ENCODE measurements around the gene CYTH1.

CYTH1 gene

GRCh38 chr17:78661093-78661770 is 120.8 kb downstream of the CYTH1 start:
- Histone ChIP-seq H3K4me3 (ENCODE audit: low read depth in 1 of 2, low read length in 2 of 2) (no peak overlapping the region), H3K36me3 (ENCODE audit: control insufficient read depth in 1 of 2, insufficient read depth in 2 of 2, low read length in 2 of 2) (no peaks in the 10 kb centered on the region), H3K9me3 (ENCODE audit: control insufficient read depth in 1 of 2, low read length in 2 of 2) (no peaks in the 10 kb centered on the region), H3K4me1 (ENCODE audit: control insufficient read depth in 1 of 2, insufficient read depth in 2 of 2, low read length in 2 of 2) (peaks cover 0 to 10% of the 10 kb centered on the region in 2 donors), H3K27me3 (ENCODE audit: low read depth, low read length) (no peaks in the 10 kb centered on the region), H3K27ac (ENCODE audit: low read length) (no peak overlapping the region)

DNA sequence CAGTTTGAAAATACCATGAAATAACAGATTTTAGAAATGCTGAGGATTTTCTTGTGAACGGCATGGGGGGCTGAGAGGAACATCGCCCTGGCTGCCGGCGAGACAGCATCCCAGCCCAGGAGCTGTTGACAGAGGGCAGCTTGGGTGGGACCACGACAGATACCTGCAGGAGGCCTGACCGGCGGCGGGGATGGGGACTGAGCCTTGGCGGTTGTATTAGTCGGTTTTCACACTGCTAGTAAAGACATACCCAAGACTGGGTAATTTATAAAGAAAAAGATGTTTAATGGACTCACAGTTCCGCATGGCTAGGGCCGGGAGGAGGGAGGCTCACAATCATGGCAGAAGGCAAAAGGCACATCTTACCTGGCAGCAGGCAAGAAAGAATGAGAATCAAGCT is 122.5 kb downstream of the CYTH1 start:
- Histone ChIP-seq H3K4me1 (ENCODE audit: control insufficient read depth in 1 of 2, insufficient read depth in 2 of 2, low read length in 2 of 2) (no peaks in the 10 kb centered on the region), H3K27me3 (ENCODE audit: low read depth, low read length) (no peaks in the 10 kb centered on the region), H3K9me3 (ENCODE audit: control insufficient read depth in 1 of 2, low read length in 2 of 2) (no peaks in the 10 kb centered on the region), H3K27ac (ENCODE audit: low read length) (no peak overlapping the region), H3K4me3 (ENCODE audit: low read depth in 1 of 2, low read length in 2 of 2) (no peak overlapping the region), H3K36me3 (ENCODE audit: control insufficient read depth in 1 of 2, insufficient read depth in 2 of 2, low read length in 2 of 2) (no peaks in the 10 kb centered on the region)

DNA sequence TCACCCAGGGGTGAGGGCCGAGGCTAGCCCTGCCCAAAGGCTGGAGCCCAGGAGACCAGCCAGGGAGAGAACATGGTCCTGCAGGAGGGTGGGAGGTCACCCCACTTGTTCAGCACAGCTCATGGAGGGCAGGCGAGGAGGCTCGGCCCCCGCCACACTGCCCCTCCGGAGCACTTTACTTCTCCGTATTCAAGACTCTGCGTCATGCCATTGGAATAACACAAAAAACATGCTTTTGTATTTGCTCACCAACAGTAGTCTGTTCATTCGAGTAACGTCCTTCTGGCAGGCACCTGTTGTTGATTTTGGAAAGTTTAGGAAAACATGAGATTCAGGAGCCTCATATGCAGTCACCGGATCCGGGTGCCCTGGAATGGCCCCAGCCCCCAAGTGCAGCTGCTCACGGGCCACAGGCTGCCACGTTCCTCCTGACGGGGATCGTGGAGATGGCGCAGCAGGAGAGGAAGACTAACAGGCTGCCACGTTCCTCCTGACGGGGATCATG is 123.7 kb downstream of the CYTH1 start:
- H3K4me3 ChIP-seq (ENCODE audit: low read depth in 1 of 2, low read length in 2 of 2): no peak overlapping the region

DNA sequence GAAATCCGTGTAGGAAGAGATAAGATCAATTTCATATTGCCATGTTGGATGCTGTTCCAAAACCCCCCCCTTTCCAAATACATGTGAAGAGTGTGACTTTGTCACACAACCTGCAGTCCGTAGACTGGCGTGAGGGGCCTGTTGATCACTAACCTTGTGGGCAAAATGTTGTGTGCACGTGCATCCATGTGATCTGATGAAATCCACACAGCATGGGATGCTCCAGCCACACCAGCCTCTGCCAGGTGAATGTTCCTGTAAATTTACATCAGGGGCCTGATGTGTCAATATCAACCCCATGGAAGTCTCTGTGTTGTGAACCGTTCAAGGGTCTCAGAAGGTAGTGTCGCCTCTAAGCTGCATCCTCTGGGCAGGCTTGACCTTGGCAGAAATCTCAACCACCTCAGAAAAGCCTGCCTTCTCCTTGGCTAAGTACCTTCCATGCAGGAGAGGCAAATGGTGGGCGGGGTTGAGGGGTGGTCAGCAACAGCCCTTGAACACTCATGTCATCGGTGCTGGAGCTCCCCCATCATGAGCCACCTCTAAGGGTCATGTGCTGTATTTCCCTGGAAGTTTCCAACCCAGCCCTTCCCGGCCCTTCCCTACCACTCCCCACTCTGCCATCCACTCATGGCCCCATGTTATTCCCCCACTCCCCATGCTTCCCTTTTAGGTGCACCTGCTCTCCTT is 126.7 kb downstream of the CYTH1 start:
- Histone ChIP-seq H3K36me3 (ENCODE audit: control insufficient read depth in 1 of 2, insufficient read depth in 2 of 2, low read length in 2 of 2) (no peaks in the 10 kb centered on the region), H3K4me3 (ENCODE audit: low read depth in 1 of 2, low read length in 2 of 2) (no peak overlapping the region), H3K27me3 (ENCODE audit: low read depth, low read length) (no peaks in the 10 kb centered on the region), H3K4me1 (ENCODE audit: control insufficient read depth in 1 of 2, insufficient read depth in 2 of 2, low read length in 2 of 2) (no peaks in the 10 kb centered on the region), H3K9me3 (ENCODE audit: control insufficient read depth in 1 of 2, low read length in 2 of 2) (no peaks in the 10 kb centered on the region), H3K27ac (ENCODE audit: low read length) (no peak overlapping the region)

More for the DNA sequence above, 123.7 kb downstream of the CYTH1 start:
- no peaks in the 10 kb centered on the region for H3K9me3 ChIP-seq (ENCODE audit: control insufficient read depth in 1 of 2, low read length in 2 of 2)
- H3K4me1 ChIP-seq (ENCODE audit: control insufficient read depth in 1 of 2, insufficient read depth in 2 of 2, low read length in 2 of 2): no peaks in the 10 kb centered on the region
- no peak overlapping the region for H3K27ac ChIP-seq (ENCODE audit: low read length)
- H3K36me3 ChIP-seq (ENCODE audit: control insufficient read depth in 1 of 2, insufficient read depth in 2 of 2, low read length in 2 of 2): no peaks in the 10 kb centered on the region
- H3K27me3 ChIP-seq (ENCODE audit: low read depth, low read length): no peaks in the 10 kb centered on the region

GRCh38 chr17:78654325-78654724 is 127.7 kb downstream of the CYTH1 start:
- H3K4me3 ChIP-seq (ENCODE audit: low read depth in 1 of 2, low read length in 2 of 2): no peak overlapping the region
- H3K4me1 ChIP-seq (ENCODE audit: control insufficient read depth in 1 of 2, insufficient read depth in 2 of 2, low read length in 2 of 2): no peaks in the 10 kb centered on the region
- no peak overlapping the region for H3K27ac ChIP-seq (ENCODE audit: low read length)
- H3K9me3 ChIP-seq (ENCODE audit: control insufficient read depth in 1 of 2, low read length in 2 of 2): no peaks in the 10 kb centered on the region
- H3K27me3 ChIP-seq (ENCODE audit: low read depth, low read length): no peaks in the 10 kb centered on the region
- no peaks in the 10 kb centered on the region for H3K36me3 ChIP-seq (ENCODE audit: control insufficient read depth in 1 of 2, insufficient read depth in 2 of 2, low read length in 2 of 2)

DNA sequence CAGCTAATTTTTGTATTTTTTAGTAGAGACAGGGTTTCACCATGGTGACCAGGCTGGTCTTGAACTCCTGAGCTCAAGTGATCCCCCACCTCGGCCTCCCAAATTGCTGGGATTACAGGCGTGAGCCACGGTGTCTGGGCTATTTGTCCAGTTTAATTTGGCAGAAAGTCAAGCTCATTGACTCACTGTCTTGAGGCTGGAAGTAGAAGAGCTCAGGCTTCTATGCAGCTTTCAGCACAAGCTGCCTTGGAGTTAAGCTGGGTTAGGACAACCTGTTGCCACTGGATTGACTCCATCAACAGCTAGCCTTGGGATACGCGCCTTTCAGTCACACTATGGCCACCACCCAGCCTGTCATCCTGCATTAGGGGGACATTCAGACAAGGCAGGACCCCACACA is 128.7 kb downstream of the CYTH1 start:
- H3K9me3 ChIP-seq (ENCODE audit: control insufficient read depth in 1 of 2, low read length in 2 of 2): no peaks in the 10 kb centered on the region
- no peak overlapping the region for H3K27ac ChIP-seq (ENCODE audit: low read length)
- H3K4me3 ChIP-seq (ENCODE audit: low read depth in 1 of 2, low read length in 2 of 2): no peak overlapping the region
- H3K36me3 ChIP-seq (ENCODE audit: control insufficient read depth in 1 of 2, insufficient read depth in 2 of 2, low read length in 2 of 2): no peaks in the 10 kb centered on the region
- no peaks in the 10 kb centered on the region for H3K4me1 ChIP-seq (ENCODE audit: control insufficient read depth in 1 of 2, insufficient read depth in 2 of 2, low read length in 2 of 2)
- H3K27me3 ChIP-seq (ENCODE audit: low read depth, low read length): no peaks in the 10 kb centered on the region

DNA sequence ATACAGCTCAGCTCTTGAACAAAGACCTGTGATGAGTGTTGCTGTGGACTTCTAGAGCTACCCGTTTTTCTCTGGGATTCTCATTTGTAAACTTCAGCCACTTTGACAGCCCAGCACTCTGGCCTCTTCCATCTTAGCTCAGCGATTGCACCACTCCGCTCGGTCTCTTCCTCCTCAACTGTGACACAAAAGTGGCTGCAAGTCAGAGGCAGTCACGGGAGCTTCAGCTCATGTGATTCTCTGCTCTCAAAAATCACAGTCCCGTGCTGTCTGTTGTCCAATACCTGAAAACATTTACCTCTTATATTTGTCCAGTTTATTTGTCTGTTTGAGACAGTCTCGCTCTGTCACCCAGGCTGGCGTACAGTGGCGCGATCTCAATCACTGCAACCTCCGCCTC is 129.2 kb downstream of the CYTH1 start:
- no peaks in the 10 kb centered on the region for H3K27me3 ChIP-seq (ENCODE audit: low read depth, low read length)
- no peaks in the 10 kb centered on the region for H3K9me3 ChIP-seq (ENCODE audit: control insufficient read depth in 1 of 2, low read length in 2 of 2)
- H3K36me3 ChIP-seq (ENCODE audit: control insufficient read depth in 1 of 2, insufficient read depth in 2 of 2, low read length in 2 of 2): no peaks in the 10 kb centered on the region
- H3K27ac ChIP-seq (ENCODE audit: low read length): no peak overlapping the region
- H3K4me3 ChIP-seq (ENCODE audit: low read depth in 1 of 2, low read length in 2 of 2): no peak overlapping the region
- H3K4me1 ChIP-seq (ENCODE audit: control insufficient read depth in 1 of 2, insufficient read depth in 2 of 2, low read length in 2 of 2): no peaks in the 10 kb centered on the region

GRCh38 chr17:78652024-78652423 is 130.0 kb downstream of the CYTH1 start:
- H3K27me3 ChIP-seq (ENCODE audit: low read depth, low read length): no peaks in the 10 kb centered on the region
- H3K36me3 ChIP-seq (ENCODE audit: control insufficient read depth in 1 of 2, insufficient read depth in 2 of 2, low read length in 2 of 2): no peaks in the 10 kb centered on the region
- H3K27ac ChIP-seq (ENCODE audit: low read length): no peak overlapping the region
- H3K9me3 ChIP-seq (ENCODE audit: control insufficient read depth in 1 of 2, low read length in 2 of 2): no peaks in the 10 kb centered on the region
- no peak overlapping the region for H3K4me3 ChIP-seq (ENCODE audit: low read depth in 1 of 2, low read length in 2 of 2)
- no peaks in the 10 kb centered on the region for H3K4me1 ChIP-seq (ENCODE audit: control insufficient read depth in 1 of 2, insufficient read depth in 2 of 2, low read length in 2 of 2)

DNA sequence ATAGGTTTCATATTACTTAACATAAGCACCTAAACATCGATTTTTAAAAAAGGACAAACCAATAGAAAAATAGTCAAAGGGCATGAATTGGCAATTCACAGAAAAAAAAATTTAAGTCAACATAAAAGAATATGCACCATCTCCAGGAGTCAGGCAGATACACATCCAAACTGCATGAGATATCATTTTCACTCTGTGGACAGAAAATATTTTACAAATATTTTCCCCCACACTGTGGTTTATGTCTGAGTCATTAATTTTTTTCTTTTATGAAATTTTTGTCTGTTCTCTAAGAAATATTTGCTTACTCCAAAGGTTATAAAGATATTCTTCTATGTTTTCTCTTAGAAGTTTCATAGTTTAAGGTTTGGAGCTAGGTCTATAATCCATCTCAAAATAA is 130.5 kb downstream of the CYTH1 start:
- Histone ChIP-seq H3K4me3 (ENCODE audit: low read depth in 1 of 2, low read length in 2 of 2) (no peak overlapping the region), H3K27ac (ENCODE audit: low read length) (no peak overlapping the region), H3K36me3 (ENCODE audit: control insufficient read depth in 1 of 2, insufficient read depth in 2 of 2, low read length in 2 of 2) (no peaks in the 10 kb centered on the region), H3K9me3 (ENCODE audit: control insufficient read depth in 1 of 2, low read length in 2 of 2) (no peaks in the 10 kb centered on the region), H3K4me1 (ENCODE audit: control insufficient read depth in 1 of 2, insufficient read depth in 2 of 2, low read length in 2 of 2) (no peaks in the 10 kb centered on the region), H3K27me3 (ENCODE audit: low read depth, low read length) (no peaks in the 10 kb centered on the region)

DNA sequence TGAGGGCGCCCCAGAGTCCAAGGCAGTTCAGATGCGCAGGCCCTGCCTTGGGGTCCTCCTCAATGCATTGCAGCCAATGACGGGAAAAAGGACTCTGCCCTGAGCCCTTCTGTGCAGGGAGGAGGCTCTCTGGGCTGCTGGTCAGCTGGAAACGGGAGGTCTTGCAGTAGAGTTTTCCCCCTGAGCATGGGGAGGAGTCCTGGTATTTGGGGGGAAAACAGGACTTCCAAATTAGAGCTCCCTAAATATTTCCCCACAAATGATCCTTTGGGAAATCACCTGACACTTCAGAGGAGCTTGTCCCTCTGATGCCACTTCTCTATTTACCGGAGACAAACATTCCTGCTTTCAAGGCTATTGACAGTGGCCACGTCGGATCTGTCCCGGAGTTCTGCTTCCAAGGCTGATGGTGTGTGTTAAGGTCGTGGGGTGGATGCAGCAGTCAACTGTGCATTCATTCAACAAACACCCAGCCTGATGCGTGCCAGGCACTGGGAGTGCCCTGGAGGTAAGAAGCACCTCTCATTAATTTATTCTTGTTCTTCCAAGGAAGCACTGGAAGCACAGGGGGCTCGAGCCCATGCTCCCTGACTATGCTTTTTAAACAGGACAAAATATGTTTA is 131.9 kb downstream of the CYTH1 start:
- Histone ChIP-seq H3K36me3 (ENCODE audit: control insufficient read depth in 1 of 2, insufficient read depth in 2 of 2, low read length in 2 of 2) (no peaks in the 10 kb centered on the region), H3K27ac (ENCODE audit: low read length) (no peak overlapping the region), H3K4me3 (ENCODE audit: low read depth in 1 of 2, low read length in 2 of 2) (no peak overlapping the region), H3K9me3 (ENCODE audit: control insufficient read depth in 1 of 2, low read length in 2 of 2) (no peaks in the 10 kb centered on the region), H3K4me1 (ENCODE audit: control insufficient read depth in 1 of 2, insufficient read depth in 2 of 2, low read length in 2 of 2) (no peaks in the 10 kb centered on the region), H3K27me3 (ENCODE audit: low read depth, low read length) (no peaks in the 10 kb centered on the region)

DNA sequence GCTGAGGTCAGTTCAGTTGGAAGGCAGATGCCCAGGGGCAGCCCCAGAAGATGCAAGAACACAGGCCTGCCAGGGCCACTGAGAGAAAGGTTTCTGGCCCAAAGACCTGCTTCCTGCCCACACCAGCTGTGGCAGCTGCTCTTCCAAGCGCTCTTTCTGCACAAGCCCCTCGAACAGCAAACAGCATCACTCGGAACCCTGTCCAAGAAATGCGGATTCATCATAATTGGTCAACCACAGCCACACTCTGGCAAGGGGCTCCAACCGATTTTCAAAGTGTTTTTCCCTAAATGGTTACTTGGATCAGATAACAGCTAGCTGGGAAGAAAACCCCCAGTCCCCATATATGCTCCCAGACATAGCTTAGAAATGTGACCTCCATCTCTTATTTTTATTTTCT is 133.8 kb downstream of the CYTH1 start:
- Histone ChIP-seq H3K4me1 (ENCODE audit: control insufficient read depth in 1 of 2, insufficient read depth in 2 of 2, low read length in 2 of 2) (no peaks in the 10 kb centered on the region), H3K4me3 (ENCODE audit: low read depth in 1 of 2, low read length in 2 of 2) (no peak overlapping the region), H3K27ac (ENCODE audit: low read length) (no peak overlapping the region), H3K9me3 (ENCODE audit: control insufficient read depth in 1 of 2, low read length in 2 of 2) (no peaks in the 10 kb centered on the region), H3K27me3 (ENCODE audit: low read depth, low read length) (no peaks in the 10 kb centered on the region), H3K36me3 (ENCODE audit: control insufficient read depth in 1 of 2, insufficient read depth in 2 of 2, low read length in 2 of 2) (no peaks in the 10 kb centered on the region)

Data from muscle layer of duodenum (tissue), 2 donors.